HepG2 (cell line): Measurements from ENCODE around the gene OPA3. TPM values are rescaled to one million over a fixed set of nuclear protein-coding genes. Genes with fewer than 3 reads are reported as not detected.
A peak's percentile ranks its signal among the peaks of the same experiment; 100 is the strongest.

Experiments
- CC2D1A ChIP-seq: sonication (generic); formaldehyde crosslinking; IDR thresholded peaks from 2 replicates; pipeline ENCODE4 v1.8.1; 2023; ENCODE audit warnings: mild to moderate bottlenecking, missing genetic modification reagents
- MXI1 ChIP-seq: IDR thresholded peaks from 3 replicates; pipeline ENCODE4 v1.6.1; 2012; ENCODE audit warnings: low read depth, low read length, inconsistent platforms, borderline replicate concordance
- SIX4 ChIP-seq: sonication (generic); formaldehyde crosslinking; IDR thresholded peaks from 2 replicates; pipeline ENCODE4 v1.4.0; 2020; ENCODE audit warnings: missing genetic modification reagents
- ZFY ChIP-seq: sonication (generic); formaldehyde crosslinking; IDR thresholded peaks from 2 replicates; pipeline ENCODE4 v1.4.0; 2020; ENCODE audit warnings: missing genetic modification reagents
- polyA plus RNA-seq, 8 experiments: library from polyadenylated mRNA; depleted of rRNA in 3 of 8; stranded (reverse) in 7 of 8; unstranded in 1 of 8; fragments of >200 nt; fragmentation: Illumina TruSeq in 4 of 8; extraction: Trizol in 4 of 8; gene quantifications; 2 replicates each; pipeline versions ENCODE4 v1.2.1 to v1.2.3, GENCODE V29; 2011 to 2016; ENCODE audit warnings: low read depth in 4 of 8, missing spikeins in 1 of 8, mixed read lengths in 1 of 8; ENCODE audit not compliant: insufficient read depth in 1 of 8
- total RNA-seq, 5 experiments: library from RNA; depleted of rRNA; stranded (reverse); fragments of >200 nt; fragmentation: Illumina TruSeq; extraction: Trizol; gene quantifications; 2 replicates each; pipeline ENCODE4 v1.2.3, GENCODE V29; 2016; ENCODE audit warnings: low read depth in 1 of 5
- TF ChIP-seq, protein P1 (sequence below): sonication (generic); formaldehyde crosslinking; conservative IDR thresholded peaks from 2 replicates; pipeline ENCODE4 v1.8.0; 2022; ENCODE audit warnings: low read depth, missing genetic modification reagents
- TF ChIP-seq, protein P2 (sequence below): sonication (generic); formaldehyde crosslinking; IDR thresholded peaks from 2 replicates; pipeline ENCODE4 v1.8.0; 2022; ENCODE audit warnings: missing genetic modification reagents, mild to moderate bottlenecking, borderline replicate concordance
- TF ChIP-seq, protein P3 (sequence below): sonication (generic); formaldehyde crosslinking; IDR thresholded peaks from 2 replicates; pipeline ENCODE4 v1.9.0; 2021; ENCODE audit warnings: missing genetic modification reagents, borderline replicate concordance
- TF ChIP-seq, protein P4 (sequence below): sonication (generic); formaldehyde crosslinking; IDR thresholded peaks from 2 replicates; pipeline ENCODE4 v1.5.1; 2020; ENCODE audit warnings: missing genetic modification reagents, mild to moderate bottlenecking, borderline replicate concordance
- TF ChIP-seq, protein P5 (sequence below): sonication (generic); formaldehyde crosslinking; IDR thresholded peaks from 2 replicates; pipeline ENCODE4 v1.8.0; 2022; ENCODE audit warnings: mild to moderate bottlenecking, missing genetic modification reagents, moderate library complexity
- TF ChIP-seq, protein P6 (sequence below): sonication (generic); formaldehyde crosslinking; IDR thresholded peaks from one replicate; pipeline ENCODE4 v1.5.1; 2020; ENCODE audit warnings: mild to moderate bottlenecking, missing genetic modification reagents; ENCODE audit errors: not compliant biosample characterization

Gene OPA3
- total and polyA plus RNA-seq, 2 of the 13 experiments (the other 11 are each of a cell fraction or from before 2014, with no cell fraction given) = 8.3 to 17.7 TPM

DNA sequence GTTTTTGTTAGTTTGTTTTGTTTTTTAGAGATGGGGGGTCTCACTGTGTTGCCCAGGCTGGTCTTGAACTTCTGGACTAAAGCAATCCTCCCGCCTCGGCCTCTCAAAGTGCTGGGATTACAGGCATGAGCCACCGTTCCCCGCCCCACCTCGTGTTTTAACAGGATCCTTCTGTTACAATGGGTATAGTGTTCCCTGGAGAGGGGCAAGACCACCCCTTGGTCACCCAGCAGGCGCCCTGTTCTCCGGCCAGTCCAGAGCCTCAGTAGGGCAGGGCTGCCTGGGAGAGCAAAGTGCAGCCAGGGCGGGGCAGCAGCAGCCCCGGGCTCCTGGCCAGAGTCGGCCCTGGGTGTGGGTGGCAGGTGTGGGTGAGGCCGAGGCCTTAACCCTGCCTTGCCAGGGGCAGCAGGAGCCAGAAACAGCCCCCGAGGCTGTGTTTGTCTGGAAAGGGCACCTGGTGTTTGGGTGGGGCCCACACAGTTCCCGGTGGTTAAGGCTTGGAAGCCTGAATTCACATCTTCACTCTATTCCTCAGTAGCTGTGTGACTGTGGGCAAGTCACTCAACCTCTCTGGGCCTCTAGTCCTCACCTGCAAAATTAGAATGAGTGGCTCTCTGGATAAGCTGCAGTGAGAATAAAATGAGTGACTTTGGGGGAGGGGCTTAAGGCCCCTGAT is 70.1 kb downstream of the OPA3 start (continued):
- TF ChIP-seq, protein P1, sequence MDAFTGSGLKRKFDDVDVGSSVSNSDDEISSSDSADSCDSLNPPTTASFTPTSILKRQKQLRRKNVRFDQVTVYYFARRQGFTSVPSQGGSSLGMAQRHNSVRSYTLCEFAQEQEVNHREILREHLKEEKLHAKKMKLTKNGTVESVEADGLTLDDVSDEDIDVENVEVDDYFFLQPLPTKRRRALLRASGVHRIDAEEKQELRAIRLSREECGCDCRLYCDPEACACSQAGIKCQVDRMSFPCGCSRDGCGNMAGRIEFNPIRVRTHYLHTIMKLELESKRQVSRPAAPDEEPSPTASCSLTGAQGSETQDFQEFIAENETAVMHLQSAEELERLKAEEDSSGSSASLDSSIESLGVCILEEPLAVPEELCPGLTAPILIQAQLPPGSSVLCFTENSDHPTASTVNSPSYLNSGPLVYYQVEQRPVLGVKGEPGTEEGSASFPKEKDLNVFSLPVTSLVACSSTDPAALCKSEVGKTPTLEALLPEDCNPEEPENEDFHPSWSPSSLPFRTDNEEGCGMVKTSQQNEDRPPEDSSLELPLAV = no peak
- TF ChIP-seq CC2D1A (no peak), MXI1 (no peak; the same call in 2 of the 3 replicates), ZFY (CRISPR knock-in tag) (peak; percentile 66; the same call in 1 of the 2 replicates), SIX4 (0 out of 2 replicates have a peak, but pooled peaks have one; percentile 46)
- TF ChIP-seq, protein P2, sequence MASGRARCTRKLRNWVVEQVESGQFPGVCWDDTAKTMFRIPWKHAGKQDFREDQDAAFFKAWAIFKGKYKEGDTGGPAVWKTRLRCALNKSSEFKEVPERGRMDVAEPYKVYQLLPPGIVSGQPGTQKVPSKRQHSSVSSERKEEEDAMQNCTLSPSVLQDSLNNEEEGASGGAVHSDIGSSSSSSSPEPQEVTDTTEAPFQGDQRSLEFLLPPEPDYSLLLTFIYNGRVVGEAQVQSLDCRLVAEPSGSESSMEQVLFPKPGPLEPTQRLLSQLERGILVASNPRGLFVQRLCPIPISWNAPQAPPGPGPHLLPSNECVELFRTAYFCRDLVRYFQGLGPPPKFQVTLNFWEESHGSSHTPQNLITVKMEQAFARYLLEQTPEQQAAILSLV (CRISPR knock-in tag) = peak; percentile 40; the same call in 1 of the 2 replicates
- TF ChIP-seq, protein P3, sequence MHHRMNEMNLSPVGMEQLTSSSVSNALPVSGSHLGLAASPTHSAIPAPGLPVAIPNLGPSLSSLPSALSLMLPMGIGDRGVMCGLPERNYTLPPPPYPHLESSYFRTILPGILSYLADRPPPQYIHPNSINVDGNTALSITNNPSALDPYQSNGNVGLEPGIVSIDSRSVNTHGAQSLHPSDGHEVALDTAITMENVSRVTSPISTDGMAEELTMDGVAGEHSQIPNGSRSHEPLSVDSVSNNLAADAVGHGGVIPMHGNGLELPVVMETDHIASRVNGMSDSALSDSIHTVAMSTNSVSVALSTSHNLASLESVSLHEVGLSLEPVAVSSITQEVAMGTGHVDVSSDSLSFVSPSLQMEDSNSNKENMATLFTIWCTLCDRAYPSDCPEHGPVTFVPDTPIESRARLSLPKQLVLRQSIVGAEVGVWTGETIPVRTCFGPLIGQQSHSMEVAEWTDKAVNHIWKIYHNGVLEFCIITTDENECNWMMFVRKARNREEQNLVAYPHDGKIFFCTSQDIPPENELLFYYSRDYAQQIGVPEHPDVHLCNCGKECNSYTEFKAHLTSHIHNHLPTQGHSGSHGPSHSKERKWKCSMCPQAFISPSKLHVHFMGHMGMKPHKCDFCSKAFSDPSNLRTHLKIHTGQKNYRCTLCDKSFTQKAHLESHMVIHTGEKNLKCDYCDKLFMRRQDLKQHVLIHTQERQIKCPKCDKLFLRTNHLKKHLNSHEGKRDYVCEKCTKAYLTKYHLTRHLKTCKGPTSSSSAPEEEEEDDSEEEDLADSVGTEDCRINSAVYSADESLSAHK (CRISPR knock-in tag) = no peak
- TF ChIP-seq, protein P4, sequence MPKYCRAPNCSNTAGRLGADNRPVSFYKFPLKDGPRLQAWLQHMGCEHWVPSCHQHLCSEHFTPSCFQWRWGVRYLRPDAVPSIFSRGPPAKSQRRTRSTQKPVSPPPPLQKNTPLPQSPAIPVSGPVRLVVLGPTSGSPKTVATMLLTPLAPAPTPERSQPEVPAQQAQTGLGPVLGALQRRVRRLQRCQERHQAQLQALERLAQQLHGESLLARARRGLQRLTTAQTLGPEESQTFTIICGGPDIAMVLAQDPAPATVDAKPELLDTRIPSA (CRISPR knock-in tag) = no peak
- TF ChIP-seq, protein P5, sequence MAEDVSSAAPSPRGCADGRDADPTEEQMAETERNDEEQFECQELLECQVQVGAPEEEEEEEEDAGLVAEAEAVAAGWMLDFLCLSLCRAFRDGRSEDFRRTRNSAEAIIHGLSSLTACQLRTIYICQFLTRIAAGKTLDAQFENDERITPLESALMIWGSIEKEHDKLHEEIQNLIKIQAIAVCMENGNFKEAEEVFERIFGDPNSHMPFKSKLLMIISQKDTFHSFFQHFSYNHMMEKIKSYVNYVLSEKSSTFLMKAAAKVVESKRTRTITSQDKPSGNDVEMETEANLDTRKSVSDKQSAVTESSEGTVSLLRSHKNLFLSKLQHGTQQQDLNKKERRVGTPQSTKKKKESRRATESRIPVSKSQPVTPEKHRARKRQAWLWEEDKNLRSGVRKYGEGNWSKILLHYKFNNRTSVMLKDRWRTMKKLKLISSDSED (CRISPR knock-in tag) = no peak
- TF ChIP-seq, protein P6, sequence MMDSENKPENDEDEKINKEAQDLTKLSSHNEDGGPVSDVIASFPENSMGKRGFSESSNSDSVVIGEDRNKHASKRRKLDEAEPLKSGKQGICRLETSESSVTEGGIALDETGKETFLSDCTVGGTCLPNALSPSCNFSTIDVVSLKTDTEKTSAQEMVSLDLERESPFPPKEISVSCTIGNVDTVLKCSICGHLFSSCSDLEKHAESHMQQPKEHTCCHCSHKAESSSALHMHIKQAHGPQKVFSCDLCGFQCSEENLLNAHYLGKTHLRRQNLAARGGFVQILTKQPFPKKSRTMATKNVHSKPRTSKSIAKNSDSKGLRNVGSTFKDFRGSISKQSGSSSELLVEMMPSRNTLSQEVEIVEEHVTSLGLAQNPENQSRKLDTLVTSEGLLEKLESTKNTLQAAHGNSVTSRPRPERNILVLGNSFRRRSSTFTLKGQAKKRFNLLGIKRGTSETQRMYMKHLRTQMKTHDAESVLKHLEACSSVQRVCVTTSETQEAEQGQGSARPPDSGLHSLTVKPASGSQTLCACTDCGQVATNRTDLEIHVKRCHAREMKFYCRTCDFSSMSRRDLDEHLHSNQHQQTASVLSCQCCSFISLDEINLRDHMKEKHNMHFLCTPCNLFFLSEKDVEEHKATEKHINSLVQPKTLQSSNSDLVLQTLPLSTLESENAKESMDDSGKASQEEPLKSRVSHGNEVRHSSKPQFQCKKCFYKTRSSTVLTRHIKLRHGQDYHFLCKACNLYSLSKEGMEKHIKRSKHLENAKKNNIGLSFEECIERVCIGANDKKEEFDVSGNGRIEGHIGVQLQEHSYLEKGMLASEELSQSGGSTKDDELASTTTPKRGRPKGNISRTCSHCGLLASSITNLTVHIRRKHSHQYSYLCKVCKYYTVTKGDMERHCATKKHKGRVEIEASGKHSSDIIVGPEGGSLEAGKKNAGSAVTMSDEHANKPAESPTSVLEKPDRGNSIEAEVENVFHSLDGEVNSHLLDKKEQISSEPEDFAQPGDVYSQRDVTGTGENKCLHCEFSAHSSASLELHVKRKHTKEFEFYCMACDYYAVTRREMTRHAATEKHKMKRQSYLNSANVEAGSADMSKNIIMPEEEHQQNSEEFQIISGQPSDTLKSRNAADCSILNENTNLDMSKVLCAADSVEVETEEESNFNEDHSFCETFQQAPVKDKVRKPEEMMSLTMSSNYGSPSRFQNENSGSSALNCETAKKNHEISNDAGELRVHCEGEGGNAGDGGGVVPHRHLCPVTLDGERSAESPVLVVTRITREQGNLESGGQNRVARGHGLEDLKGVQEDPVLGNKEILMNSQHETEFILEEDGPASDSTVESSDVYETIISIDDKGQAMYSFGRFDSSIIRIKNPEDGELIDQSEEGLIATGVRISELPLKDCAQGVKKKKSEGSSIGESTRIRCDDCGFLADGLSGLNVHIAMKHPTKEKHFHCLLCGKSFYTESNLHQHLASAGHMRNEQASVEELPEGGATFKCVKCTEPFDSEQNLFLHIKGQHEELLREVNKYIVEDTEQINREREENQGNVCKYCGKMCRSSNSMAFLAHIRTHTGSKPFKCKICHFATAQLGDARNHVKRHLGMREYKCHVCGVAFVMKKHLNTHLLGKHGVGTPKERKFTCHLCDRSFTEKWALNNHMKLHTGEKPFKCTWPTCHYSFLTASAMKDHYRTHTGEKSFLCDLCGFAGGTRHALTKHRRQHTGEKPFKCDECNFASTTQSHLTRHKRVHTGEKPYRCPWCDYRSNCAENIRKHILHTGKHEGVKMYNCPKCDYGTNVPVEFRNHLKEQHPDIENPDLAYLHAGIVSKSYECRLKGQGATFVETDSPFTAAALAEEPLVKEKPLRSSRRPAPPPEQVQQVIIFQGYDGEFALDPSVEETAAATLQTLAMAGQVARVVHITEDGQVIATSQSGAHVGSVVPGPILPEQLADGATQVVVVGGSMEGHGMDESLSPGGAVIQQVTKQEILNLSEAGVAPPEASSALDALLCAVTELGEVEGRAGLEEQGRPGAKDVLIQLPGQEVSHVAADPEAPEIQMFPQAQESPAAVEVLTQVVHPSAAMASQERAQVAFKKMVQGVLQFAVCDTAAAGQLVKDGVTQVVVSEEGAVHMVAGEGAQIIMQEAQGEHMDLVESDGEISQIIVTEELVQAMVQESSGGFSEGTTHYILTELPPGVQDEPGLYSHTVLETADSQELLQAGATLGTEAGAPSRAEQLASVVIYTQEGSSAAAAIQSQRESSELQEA = no peak
- TF ChIP-seq, all 625 proteins: peak for 165
